Thyroid gland (tissue), 4 donors: ENCODE data around the gene ROCK1.
A peak's percentile ranks its signal among the peaks of the same experiment; 100 is the strongest.

ENCODE experiments used
- CTCF ChIP-seq, 6 experiments: fragments of 200-600 bp in 3 of 6; fragments of 450-650 bp in 3 of 6; sonication (generic) in 3 of 6; IDR thresholded peaks; one replicate each; pipeline ENCODE4 v1.5.1; 2016 to 2019; ENCODE audit warnings: antibody characterized with exemption in 6 of 6, mild to moderate bottlenecking in 2 of 6, inconsistent platforms in 1 of 6, moderate library complexity in 1 of 6
- POLR2A ChIP-seq, 2 donors: fragments of 450-650 bp; IDR thresholded peaks; one replicate each; pipeline ENCODE4 v1.6.1; 2017; ENCODE audit warnings: antibody characterized with exemption in 2 of 2, mild to moderate bottlenecking in 2 of 2, moderate library complexity in 1 of 2

- TF ChIP-seq POLR2A (IDR thresholded peaks at IDR 0.05) (no peak), CTCF (IDR thresholded peaks at IDR 0.05) (peak in 3 of 6 experiments; percentile 27 to 33 (median 27))
These were observed 23.3 kb upstream of the ROCK1 start for GRCh38 chr18:21134895-21135294.
